NOMO-1 (cell line): ENCODE data around the gene BRI3BP.
"Not testable (repeated sequence)": the region's sequence is repeated elsewhere in the genome, so short reads cannot be mapped to it uniquely, and the experiment has no call there.

Experiments used
- DNase-seq, 2 experiments: peaks; one replicate each; lab custom pipeline; 2025; ENCODE audit not compliant: unreplicated experiment in 2 of 2; lab: John Stamatoyannopoulos, UW

Gene BRI3BP

DNA sequence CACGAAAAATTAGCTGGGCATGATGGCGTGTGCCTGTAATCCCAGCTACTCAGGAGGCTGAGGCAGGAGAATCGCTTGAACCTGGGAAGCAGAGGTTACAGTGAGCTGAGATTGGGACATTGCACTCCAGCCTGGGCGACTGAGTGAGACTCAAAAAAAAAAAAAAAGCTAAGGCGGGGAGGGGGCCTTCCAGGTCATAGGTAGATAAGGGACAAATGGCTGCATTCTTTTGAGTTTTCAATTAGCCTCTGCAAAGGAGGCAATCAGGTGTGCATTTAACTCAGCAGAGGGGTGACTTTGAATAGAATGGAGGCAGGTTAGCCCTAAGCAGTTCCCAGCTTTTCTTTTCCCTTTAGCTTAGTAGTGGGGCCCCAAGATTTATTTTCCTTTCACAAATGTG, 71.0 kb downstream of the BRI3BP start:
- no peak for DNase-seq

DNA sequence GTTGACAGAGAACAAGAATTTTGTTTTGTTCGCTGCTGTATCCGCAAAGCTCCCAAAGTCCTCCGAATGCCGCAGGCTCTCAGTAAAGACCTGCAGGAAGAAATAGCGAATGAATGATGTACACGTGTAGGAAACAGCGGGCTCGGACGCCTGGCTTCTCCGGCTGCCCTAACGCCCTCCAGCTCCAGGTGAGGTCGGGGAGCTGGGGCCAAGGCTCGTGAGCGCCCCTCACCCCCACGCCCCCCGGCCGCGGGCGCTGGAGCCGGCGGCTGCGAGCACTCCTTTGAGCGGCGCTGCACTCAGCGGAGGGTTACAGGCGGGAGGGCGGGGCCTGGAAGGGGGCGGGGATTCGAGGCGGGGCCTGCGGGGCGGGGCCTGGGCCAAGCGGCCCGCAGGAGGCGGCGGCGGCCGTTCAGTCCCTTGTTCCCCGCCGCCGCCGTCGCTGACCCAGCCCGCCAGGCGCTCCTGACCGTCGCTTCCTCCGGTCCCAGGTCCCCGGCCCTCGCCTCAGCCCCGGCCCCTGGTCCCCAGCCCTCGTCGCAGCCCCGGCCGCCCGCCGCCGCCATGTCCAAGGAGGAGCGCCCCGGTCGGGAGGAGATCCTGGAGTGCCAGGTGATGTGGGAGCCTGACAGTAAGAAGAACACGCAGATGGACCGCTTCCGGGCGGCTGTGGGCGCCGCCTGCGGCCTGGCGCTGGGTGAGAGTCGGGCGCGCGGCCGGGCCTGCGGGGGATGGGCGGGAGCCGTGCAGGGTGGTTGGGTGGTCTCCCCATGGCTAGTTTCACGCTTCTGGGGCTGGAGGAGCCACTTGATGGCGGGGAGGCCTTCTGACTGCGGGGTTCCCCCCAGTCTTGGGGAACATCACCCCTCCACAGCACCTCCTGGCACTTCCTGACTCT, 71.8 kb downstream of the BRI3BP start, which contains the start of gene AACS:
Gene AACS, plus strand, starts transcription at position 415 of the 898 bp plus-strand sequence. Its CDS starts 150 bp downstream, at position 565.
- DNase-seq = peak; percentile 63 to 71

DNA sequence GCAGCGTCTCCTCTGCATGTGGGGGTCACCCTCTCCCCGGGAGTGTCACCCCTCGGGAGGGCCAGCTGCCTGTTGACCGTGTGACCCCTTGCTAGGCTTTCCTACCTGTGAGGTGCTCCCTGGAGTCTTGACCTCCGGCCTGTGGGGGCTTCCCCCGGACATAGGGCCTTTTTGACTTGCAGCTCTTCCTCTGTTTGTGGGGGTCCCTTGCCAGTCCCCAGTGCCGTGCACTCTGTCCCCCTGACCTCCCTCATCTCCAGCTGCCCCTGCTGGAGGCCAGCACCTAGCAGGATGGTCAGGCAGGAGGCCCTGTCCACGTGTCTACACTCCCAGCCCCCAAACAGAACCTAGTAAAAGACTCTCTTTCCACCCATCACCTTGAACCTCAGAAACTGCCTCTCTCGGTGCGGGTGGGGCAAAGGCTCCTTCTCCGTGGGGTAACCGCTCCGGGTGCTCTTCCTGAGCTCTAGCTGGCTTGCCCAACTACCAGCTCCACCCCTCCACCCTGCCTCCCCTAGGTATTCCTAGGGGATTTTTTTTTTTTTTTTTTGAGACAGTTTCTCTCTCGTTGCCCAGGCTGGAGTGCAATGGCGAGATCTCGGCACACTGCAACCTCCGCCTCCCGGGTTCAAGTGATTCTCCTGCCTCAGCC, 72.6 kb downstream of the BRI3BP start:
- DNase-seq = no peak

DNA sequence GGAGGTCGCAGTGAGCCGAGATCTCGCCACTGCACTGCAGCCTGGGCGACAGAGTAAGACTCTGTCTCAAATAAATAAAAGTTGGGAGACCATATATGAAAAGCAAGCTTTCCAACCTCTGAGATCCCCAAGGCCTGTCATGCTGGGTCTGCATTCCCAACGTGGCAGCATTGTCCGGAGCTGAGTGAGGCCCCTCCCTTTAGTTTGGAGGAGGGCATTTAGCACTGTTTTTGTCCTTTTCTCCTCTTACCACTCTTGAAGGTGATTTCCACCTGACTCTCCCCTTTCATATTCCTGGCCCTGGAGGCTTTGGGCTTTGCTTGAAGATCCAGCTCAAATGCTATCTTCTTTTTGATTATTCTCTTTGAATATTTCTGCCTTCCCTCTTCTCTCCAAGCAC, 74.9 kb downstream of the BRI3BP start:
- no peak for DNase-seq

DNA sequence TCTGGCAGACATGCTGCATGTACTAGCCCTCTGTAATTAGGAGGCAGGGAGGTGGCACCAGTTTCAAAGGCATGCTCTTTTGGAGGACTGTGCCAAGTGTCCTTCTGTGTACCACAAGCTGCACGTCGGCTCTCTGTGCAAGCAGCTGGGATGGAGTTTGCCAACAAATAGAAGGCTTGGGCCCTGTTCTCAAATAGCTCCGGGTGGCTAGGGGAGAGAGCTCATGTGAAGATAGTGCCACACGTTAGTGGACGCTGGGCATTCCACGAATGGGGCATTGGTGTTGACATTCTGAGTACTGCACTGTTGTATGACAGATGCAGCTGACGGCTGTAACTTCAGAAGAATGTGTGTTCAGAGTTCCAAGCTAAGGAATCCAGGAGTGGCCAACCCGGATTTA, 76.2 kb downstream of the BRI3BP start:
- DNase-seq = no peak

DNA sequence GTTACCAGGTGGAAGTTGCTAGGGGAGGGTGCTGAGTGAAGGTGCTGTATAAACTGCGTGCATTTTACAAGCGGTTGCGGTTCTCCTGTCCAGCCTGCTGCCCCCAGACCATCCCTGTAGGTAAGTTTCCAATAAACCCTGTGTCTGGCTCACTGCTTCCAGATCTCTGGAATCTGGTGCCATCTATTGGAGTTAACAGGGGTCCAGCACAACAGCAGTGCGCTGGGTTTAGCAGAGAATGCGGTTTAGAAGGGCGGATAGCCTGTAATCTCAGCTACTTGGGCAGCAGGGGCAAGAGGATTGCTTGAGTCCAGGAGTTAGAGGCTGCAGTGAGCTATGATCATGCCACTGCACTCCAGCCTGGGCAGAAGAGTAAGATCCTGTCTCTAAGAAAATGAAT, 76.7 kb downstream of the BRI3BP start:
- DNase-seq = no peak

DNA sequence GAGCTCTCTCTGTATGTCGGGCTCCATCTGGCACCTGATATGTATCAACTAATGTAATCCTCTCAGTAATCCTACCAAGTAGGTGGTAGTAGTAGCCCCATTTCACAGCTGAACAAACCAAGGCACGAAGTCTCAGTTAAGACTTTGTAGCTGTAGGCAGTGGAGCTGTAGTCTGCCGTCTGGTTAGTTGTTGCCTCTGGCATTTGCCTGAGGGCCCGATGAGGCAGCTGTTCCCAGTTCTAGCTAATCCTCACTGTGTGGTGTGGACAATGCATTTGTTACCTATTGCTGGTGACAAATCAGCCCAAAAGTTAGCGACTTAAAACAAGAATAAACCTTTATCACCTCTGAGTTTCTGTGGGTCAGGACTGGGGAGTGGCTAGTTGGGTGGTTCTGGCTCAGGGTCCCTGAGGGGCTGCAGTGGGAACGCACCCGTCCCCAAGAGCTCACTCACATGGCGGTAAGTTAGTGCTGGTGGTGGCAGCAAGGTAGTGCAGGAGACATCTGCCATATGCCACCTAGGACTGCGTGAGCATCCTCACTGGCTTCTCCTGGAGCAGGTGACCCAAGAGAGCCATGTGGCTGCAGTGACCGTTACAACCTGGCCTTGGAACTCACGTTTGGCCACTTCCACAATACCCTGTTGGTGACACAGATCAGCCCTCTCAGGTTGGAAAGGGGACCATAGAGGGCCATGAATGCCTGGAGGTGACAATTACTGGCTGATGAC, 77.4 kb downstream of the BRI3BP start:
- no peak for DNase-seq

DNA sequence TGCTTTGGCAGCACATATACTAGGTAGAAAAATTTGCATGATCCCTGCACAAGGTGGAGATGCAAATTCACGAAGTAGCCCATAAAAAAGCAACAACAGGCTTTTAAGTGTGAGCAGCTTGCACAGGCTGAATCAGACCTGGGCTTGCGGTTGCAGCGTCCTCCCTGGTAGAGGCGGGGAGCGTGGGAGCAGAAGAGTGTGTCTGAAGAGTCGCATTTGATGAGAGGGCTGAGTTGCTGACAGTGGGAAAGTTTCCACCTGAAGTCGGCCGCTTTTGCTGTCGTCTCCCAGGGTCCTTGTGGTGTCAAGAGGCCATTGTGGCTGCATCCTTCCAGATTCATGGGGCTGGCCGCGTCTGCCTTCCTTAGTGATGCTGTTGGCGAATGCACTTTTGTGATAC, 78.0 kb downstream of the BRI3BP start:
- no peak for DNase-seq

DNA sequence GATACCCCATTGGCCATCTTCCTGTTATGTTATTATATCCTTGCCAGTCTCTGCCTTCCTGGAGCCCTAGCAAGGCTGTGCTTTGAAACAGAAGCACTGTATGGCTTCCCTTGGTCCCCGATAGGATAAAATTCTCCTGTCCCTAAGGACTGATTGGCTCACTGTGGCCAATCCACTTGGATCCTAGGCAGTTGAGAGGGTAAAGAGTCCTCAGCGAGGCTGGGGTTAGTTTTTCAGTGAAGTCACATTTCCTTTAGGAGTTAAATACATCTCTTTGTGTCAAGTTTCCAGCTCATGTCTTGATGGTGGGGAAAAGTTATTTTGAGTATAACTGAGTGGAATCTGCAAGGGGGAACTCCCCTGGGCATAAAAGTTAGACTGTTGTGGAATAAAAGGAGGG, 79.1 kb downstream of the BRI3BP start:
- DNase-seq = no peak

DNA sequence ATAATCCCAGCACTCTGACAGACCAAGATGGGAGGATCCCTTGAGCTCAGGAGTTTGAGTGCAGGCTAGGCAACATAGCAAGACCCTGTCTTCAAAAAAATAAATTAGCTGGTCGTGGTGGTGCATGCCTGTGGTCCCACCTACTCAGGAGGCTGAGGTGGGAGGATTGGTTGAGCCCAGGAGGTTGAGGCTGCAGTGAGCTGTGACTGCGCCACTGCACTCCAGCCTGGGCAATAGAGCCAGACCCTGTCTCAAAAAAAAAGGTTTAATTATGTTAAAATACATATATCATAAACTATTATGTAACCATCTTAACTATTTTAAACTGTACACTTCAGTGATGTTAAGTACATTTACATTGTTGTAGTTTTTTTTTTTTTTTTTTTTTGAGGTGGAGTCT, 80.8 kb downstream of the BRI3BP start:
- not testable (repeated sequence) for DNase-seq

DNA sequence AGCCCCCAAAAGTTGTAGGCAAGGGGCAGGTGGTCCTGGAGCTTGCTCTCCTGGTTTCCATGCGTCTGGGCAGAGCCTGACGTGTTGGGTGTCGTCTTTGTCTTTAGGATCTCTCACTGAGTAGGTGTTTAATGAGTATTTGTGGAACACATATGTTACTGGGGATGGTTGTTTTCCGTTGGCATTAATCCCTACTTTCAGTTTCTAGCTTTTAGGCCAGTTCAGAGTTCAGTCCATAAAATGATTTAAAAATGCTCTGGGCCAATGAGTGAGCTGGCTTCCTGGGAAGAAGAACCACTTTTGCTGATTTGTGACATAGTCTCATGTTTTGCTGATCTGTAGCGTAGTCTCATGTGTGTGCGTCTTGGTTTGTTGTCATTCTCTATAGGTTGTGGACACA, 82.7 kb downstream of the BRI3BP start:
- DNase-seq = no peak

DNA sequence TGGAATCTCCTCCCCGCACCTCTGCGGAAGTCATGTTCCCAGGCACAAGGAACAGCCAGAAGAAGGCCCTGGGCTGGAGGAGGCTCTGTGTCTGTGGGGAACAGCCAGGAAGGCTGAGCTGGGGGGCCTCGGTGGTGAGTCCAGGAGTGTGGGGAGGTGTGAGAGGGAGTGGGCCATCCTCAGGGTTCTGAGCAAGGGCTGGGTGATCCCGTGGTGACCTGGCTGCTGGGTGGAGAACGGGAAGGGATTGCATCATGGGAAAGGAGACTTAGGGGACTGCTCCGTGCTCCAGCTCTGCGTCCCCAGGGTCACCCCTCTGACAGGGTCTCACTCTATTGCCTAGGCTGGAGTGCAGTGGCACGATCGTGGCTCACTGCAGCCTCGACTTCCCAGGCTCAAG, 85.6 kb downstream of the BRI3BP start:
- DNase-seq = no peak

DNA sequence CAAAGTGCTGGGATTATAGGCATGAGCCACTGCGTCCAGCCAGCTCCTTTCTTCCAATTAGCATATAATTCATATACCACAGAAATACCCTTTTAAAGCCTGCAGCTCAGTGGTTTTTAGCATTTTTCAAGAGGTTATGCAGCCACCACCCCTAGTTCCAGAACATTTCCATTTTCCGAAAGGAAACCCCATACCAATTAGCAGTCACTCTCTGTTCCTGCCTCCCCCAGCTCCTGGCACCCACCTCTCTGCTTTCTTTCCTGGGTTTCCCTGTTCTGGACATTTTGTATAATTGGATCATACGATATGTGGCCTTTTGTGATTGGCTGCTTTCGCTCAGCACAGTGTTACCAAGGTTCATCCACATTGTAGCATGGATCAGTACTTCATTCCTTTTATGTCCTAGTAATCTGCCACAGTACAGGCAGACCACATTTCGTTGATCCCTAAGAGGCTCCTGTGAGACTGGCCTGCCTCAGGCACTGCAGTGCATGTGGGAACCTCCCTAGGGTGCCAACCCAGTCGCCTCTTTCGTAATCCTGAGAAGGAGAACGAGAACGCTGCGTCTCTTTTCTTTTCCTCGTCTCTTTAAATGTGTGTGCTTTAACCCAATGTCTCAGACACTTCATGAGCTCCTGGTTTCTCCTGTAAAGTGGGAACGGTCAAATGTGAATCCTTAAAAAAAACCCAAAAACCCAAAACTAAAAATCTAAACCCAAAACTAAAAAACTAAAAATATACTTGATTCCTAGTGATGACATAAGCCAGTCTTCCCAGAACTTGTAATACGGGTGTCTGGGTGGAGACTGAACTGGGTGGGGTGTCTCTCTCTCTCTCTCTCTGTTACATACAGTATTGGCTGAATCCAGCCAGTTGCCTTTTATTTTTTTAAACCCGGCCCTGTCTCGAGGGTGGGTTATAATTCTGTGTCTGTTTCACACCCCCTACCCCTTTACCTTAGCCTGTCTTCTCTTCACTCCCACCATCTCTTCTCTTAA, 86.5 kb downstream of the BRI3BP start:
- DNase-seq = no peak
